ENCODE data around the gene LDOC1.

GRCh38 chrX:141176586-141177451, at the start of gene LDOC1:
- TF ChIP-seq, protein P1, sequence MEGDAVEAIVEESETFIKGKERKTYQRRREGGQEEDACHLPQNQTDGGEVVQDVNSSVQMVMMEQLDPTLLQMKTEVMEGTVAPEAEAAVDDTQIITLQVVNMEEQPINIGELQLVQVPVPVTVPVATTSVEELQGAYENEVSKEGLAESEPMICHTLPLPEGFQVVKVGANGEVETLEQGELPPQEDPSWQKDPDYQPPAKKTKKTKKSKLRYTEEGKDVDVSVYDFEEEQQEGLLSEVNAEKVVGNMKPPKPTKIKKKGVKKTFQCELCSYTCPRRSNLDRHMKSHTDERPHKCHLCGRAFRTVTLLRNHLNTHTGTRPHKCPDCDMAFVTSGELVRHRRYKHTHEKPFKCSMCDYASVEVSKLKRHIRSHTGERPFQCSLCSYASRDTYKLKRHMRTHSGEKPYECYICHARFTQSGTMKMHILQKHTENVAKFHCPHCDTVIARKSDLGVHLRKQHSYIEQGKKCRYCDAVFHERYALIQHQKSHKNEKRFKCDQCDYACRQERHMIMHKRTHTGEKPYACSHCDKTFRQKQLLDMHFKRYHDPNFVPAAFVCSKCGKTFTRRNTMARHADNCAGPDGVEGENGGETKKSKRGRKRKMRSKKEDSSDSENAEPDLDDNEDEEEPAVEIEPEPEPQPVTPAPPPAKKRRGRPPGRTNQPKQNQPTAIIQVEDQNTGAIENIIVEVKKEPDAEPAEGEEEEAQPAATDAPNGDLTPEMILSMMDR (IDR thresholded peaks at IDR 0.05 in 8 of 11, conservative IDR thresholded peaks at IDR 0.05 in 3 of 11): no peak
- no peak for TF ChIP-seq POLR2A (IDR thresholded peaks at IDR 0.05)

Measured in spleen (tissue), 7 donors.